GM19193 (cell line): ENCODE measurements around the gene SNX11.

ENCODE experiments used
- POLR2A ChIP-seq: IDR thresholded peaks from 4 replicates; pipeline ENCODE4 v1.6.1; 2011; ENCODE audit not compliant: insufficient read depth, insufficient read length; ENCODE audit errors: extremely low read depth

Gene SNX11

GRCh38 chr17:48122665-48123045 is 15.1 kb downstream of the SNX11 start:
- TF ChIP-seq POLR2A: no peak

DNA sequence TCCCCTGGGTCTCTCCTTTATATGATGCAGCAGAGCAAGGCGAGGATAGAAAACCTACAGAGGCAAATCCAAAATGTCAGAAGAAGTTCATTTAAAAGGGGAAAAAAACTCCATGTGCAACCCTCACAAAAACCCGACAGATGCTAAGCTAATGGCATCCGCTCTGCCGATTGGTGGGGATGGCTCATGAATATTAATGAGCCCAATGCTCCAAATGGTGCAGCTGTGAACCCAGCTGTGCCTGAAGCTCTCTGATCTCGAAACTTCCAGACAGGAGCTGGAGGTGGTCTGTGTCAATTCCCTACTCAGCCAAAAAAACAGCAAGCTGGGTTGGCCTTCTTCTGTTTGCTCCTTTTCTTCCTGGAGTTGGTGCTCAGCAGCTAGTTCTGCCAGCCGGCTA is 15.5 kb downstream of the SNX11 start:
- TF ChIP-seq POLR2A: no peak

GRCh38 chr17:48123776-48124388 is 16.3 kb downstream of the SNX11 start:
- no peak for TF ChIP-seq POLR2A

- TF ChIP-seq POLR2A: no peak
Observed at GRCh38 chr17:48125829-48126531, 18.4 kb downstream of the SNX11 start.

DNA sequence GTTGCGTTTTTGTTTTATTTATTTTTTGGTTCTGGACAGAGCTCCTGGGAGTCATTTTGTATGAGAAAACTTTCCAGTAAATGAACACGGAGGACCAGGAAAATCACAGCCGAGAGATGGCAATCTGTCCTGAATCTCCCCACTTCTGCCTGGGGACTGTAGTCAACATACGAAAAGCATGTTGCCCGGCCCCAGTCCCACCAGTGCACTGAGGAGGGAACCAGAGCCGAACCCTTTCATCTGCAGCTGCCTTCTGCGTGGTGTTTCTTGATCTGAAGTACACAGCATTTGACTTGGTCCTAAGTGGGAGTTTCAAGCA is 18.9 kb downstream of the SNX11 start:
- TF ChIP-seq POLR2A: no peak

DNA sequence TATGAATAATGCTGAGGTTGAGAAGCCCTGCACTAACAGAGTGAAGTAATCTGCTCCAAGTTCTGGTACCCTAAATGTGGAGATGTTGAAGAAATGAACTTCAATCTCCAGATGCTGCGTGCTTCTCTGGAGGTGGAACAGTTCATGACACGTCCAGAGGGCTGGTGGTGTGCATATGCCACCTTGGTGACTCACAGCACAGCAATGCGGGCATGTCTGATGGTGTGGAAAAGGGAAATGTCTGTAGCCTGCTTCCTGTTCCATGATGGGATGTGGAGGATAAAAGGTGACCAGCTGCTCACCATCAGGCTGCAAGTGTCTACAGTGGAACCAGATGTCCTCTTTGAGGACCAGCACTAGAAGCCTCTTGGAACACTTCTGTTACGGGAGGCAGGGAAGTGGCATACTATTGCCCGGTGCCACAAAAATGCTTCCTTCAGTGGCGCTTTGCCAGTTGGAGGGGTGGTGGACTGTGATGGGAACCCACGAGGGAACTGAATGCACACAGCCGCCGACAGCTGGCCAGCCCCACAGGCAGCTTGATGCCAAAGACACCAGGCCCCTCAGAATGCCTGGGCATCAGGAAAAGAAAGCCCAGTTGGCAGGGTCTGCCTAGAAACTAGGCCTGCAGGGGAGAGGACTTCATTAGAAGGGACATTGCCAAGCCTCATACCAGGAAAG is 19.9 kb downstream of the SNX11 start:
- no peak for TF ChIP-seq POLR2A

DNA sequence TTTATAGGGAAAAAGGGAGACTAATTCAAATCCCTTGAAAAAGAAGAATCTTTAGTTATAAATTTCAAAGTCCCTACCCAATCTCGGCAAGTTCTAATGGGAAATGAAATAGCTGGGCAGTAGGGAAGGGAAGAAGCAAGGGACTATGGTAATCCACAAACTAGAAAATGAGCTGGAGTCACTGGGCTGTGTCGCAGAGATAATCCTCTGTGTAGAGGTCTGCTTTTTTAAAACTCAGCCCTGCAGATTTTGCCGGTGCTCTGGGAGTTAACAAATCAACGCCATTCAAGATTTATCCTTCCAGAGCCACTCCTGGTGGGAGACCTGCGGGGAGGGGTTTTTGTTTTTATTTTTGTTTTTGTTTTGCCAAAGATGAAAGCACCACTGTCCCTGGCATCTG is 20.8 kb downstream of the SNX11 start:
- TF ChIP-seq POLR2A: no peak

- no peak for TF ChIP-seq POLR2A
Observed at GRCh38 chr17:48129981-48130380, 22.4 kb downstream of the SNX11 start.

- no peak for TF ChIP-seq POLR2A
Observed at GRCh38 chr17:48131216-48131824, 23.8 kb downstream of the SNX11 start.

GRCh38 chr17:48132385-48132784 is 24.8 kb downstream of the SNX11 start:
- TF ChIP-seq POLR2A: no peak

GRCh38 chr17:48134912-48135480 is 27.4 kb downstream of the SNX11 start:
- TF ChIP-seq POLR2A: no peak

GRCh38 chr17:48137656-48138055 is 30.1 kb downstream of the SNX11 start:
- TF ChIP-seq POLR2A: no peak

GRCh38 chr17:48139944-48140343 is 32.4 kb downstream of the SNX11 start:
- no peak for TF ChIP-seq POLR2A

GRCh38 chr17:48143629-48144028 is 36.1 kb downstream of the SNX11 start:
- no peak for TF ChIP-seq POLR2A

DNA sequence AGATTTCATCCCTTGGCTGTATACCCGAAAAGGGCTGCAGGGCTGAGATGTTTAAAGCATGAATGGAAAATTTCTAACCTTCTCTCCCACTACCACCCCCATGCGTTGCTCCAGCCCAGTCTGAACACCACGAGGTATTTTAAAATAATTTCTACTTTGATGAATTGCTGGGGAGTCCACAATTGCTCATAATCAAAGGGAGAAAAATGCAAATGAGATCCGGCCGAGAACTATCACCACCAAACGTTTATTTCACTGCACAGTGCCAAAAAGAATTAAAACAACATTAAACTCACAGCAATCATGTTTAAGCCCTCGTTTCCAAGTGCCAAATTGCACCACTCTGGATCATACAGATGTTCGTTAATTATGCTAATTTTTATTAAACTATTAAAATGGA is 36.7 kb downstream of the SNX11 start:
- no peak for TF ChIP-seq POLR2A
